Mesothelial cell of epicardium (in vitro differentiated cells): ENCODE data around the gene TAF10. TPM values are rescaled to one million over a fixed set of nuclear protein-coding genes. Genes with fewer than 3 reads are reported as not detected.

Experiments
- DNase-seq, 2 experiments: peaks; one replicate each; pipeline ENCODE4 v3.0.0; 2021; ENCODE audit warnings: low spot score in 2 of 2; ENCODE audit not compliant: unreplicated experiment in 2 of 2
- H3K27ac Mint-ChIP-seq: 2 replicates; pipeline ENCODE4 v1.8.0; 2021; ENCODE audit warnings: mixed read lengths
- H3K27me3 Mint-ChIP-seq: 2 replicates; pipeline ENCODE4 v1.8.0; 2021; ENCODE audit warnings: low read depth, mixed read lengths
- H3K36me3 Mint-ChIP-seq: 2 replicates; pipeline ENCODE4 v1.8.0; 2021; ENCODE audit warnings: mixed read lengths
- H3K4me1 Mint-ChIP-seq: 2 replicates; pipeline ENCODE4 v1.8.0; 2021; ENCODE audit warnings: mixed read lengths
- H3K4me3 Mint-ChIP-seq: 2 replicates; pipeline ENCODE4 v1.8.0; 2021; ENCODE audit warnings: mild to moderate bottlenecking, moderate library complexity, mixed read lengths
- H3K9me3 Mint-ChIP-seq: 2 replicates; pipeline ENCODE4 v1.8.0; 2021; ENCODE audit warnings: mixed read lengths
- total RNA-seq: library from RNA; stranded (reverse); gene quantifications from 3 replicates; pipeline ENCODE4 v1.2.1, GENCODE V29; 2021
- TF ChIP-seq, protein P1 (sequence below): fragments of 200-600 bp; sonication (generic); IDR thresholded peaks from one replicate; pipeline ENCODE4 v1.5.0; 2021; ENCODE audit warnings: antibody characterized with exemption; ENCODE audit not compliant: unreplicated experiment

Gene TAF10
- total RNA-seq, 1 donor from 2014 or later, result 119 TPM

DNA sequence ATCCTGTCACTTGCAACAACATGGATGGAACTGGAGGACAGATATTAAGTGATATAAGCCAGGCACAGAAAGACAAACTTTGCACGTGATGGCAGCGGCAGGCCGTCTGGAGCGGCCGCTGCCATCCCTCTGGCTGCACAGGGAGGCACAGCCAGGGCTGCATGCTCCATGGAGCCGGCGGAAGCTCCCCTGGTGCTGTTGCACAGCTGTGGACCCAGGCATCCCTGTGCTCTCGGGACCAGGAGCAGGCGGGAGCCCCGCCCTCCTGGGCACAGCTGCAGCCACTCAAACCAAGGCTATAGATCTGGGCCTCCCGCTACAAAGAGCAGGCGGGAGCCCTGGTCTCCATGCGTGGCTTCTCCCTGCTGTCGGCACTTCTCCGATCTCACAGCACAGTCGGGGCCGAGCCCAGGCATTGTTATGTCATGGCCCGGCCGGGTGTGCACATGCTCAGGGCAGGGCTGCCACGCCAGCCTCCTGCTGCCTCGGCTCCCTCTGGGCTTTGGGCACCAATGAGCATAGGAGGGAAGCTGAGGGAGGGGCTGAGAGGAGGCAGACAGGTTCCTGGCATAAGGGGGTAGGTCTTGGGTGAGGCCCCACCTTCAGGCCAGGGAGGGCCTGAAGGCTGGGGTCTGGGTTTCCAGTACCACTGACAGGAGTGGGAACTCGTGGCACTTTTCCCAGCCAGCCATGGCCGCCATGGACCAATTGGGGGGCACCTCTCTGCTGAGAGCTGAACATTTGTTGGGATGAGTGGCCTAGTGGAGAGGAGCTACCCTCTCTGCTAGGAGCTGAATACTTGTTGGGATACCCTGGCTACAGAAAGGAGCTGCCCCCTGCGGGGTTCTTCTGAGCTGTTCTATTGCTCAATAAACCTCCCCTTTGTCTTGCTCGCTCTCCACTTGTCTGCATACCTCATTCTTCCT, 25.3 kb downstream of the TAF10 start:
- Mint-ChIP-seq H3K27me3 (no peaks in the 10 kb centered on the region), H3K36me3 (peaks cover 33% of the 10 kb centered on the region), H3K27ac (no peak overlapping the region), H3K4me1 (no peaks in the 10 kb centered on the region), H3K9me3 (peaks cover 32% of the 10 kb centered on the region), H3K4me3 (no peak overlapping the region)
- TF ChIP-seq, protein P1, sequence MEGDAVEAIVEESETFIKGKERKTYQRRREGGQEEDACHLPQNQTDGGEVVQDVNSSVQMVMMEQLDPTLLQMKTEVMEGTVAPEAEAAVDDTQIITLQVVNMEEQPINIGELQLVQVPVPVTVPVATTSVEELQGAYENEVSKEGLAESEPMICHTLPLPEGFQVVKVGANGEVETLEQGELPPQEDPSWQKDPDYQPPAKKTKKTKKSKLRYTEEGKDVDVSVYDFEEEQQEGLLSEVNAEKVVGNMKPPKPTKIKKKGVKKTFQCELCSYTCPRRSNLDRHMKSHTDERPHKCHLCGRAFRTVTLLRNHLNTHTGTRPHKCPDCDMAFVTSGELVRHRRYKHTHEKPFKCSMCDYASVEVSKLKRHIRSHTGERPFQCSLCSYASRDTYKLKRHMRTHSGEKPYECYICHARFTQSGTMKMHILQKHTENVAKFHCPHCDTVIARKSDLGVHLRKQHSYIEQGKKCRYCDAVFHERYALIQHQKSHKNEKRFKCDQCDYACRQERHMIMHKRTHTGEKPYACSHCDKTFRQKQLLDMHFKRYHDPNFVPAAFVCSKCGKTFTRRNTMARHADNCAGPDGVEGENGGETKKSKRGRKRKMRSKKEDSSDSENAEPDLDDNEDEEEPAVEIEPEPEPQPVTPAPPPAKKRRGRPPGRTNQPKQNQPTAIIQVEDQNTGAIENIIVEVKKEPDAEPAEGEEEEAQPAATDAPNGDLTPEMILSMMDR, result no peak
- DNase-seq, result no peak

GRCh38 chr11:6584528-6584927, 27.5 kb downstream of the TAF10 start:
- peaks cover 37% of the 10 kb centered on the region for H3K9me3 Mint-ChIP-seq
- H3K27ac Mint-ChIP-seq, result no peak overlapping the region
- no peak overlapping the region for H3K4me3 Mint-ChIP-seq
- TF ChIP-seq, protein P1, result no peak
- DNase-seq, result no peak
- no peaks in the 10 kb centered on the region for H3K4me1 Mint-ChIP-seq
- no peaks in the 10 kb centered on the region for H3K27me3 Mint-ChIP-seq
- peaks cover 40% of the 10 kb centered on the region for H3K36me3 Mint-ChIP-seq

DNA sequence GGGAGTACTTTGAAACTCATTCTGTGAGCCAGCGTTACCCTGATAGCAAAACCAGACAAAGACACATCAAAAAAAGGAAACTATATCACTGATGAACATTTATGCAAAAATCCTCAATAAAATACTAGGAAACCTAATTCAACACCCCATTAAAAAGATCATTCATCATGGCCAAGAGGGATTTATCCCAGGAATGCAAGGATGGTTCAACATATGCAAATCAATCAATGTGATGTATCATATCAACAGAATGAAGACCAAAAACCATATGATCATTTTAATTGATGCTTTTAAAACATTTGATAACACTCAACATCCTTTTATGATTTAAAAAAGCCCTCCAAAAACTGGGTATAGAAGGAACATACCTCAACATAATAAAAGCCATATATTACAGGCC, 28.4 kb downstream of the TAF10 start:
- no peaks in the 10 kb centered on the region for H3K27me3 Mint-ChIP-seq
- H3K4me1 Mint-ChIP-seq, result no peaks in the 10 kb centered on the region
- peaks cover 37% of the 10 kb centered on the region for H3K9me3 Mint-ChIP-seq
- H3K27ac Mint-ChIP-seq, result no peak overlapping the region
- TF ChIP-seq, protein P1, result no peak
- H3K36me3 Mint-ChIP-seq, result peaks cover 40% of the 10 kb centered on the region
- DNase-seq, result no peak
- H3K4me3 Mint-ChIP-seq, result no peak overlapping the region

DNA sequence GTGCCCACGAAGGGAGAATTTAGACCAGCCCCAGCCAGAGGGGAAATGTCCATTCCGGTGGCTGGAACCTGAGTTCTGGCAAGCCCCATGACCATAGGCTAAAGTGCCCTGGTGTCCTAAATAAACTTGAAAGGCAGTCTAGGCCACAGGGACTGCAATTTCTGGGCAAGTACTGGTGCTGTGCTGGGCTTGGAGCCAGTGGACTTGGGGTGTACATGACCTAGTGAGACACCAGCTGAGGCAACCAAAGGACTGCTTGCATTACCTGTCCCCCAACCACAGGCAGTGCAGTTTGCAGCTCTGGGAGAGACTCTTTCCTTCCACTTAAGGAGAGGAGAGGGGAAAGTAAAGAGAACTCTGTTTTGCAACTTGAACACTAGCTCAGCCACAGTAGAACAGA, 32.3 kb downstream of the TAF10 start:
- no peak overlapping the region for H3K27ac Mint-ChIP-seq
- DNase-seq, result no peak
- H3K36me3 Mint-ChIP-seq, result peaks cover 34% of the 10 kb centered on the region
- H3K9me3 Mint-ChIP-seq, result peaks cover 33% of the 10 kb centered on the region
- H3K4me1 Mint-ChIP-seq, result peaks cover 12% of the 10 kb centered on the region
- H3K4me3 Mint-ChIP-seq, result no peak overlapping the region
- TF ChIP-seq, protein P1, result no peak
- no peaks in the 10 kb centered on the region for H3K27me3 Mint-ChIP-seq

DNA sequence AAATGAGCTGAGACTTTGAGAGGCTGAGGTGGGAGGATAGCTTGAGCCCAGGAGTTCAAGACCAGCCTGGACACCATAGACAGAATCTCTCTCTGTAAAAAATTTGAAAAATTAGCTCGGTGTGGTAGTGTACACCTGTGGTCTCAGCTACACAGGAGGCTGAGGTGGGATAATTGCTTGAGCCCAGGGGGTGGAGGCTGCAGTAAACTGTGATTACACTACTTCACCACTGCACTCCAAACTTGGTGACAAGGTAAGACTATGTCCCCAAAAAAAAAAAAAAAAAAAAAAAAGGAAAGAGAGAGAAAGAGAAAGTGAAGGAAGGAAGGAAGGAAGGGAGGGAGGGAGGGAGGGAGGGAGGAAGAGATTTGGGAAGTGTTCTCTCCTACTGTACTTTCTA, 33.9 kb downstream of the TAF10 start:
- Mint-ChIP-seq H3K4me3 (no peak overlapping the region), H3K27ac (no peak overlapping the region), H3K4me1 (peaks cover 12% of the 10 kb centered on the region), H3K9me3 (peaks cover 17% of the 10 kb centered on the region), H3K27me3 (no peaks in the 10 kb centered on the region), H3K36me3 (peaks cover 20% of the 10 kb centered on the region)
- DNase-seq, result no peak
- TF ChIP-seq, protein P1, result no peak
